Right lobe of liver (tissue), 4 donors: Measurements from ENCODE around the gene EEF2.

Source experiments
- CTCF ChIP-seq, 4 donors: fragments of 200-600 bp in 3 of 4; fragments of 450-650 bp in 1 of 4; IDR thresholded peaks; one replicate each; pipeline versions ENCODE4 v1.5.1 to v1.8.0; 2016 to 2022; ENCODE audit warnings: antibody characterized with exemption in 4 of 4, mild to moderate bottlenecking in 2 of 4
- POLR2A ChIP-seq: fragments of 450-650 bp; IDR thresholded peaks from one replicate; pipeline ENCODE4 v1.6.1; 2017; ENCODE audit warnings: antibody characterized with exemption, mild to moderate bottlenecking
- donor health status: DM: no; HTN: no; CAD: no.
- donor health status: DM: no; HTN: no; CAD: no.
- donor health status: DM: no; HTN: yes; CAD: no.

DNA sequence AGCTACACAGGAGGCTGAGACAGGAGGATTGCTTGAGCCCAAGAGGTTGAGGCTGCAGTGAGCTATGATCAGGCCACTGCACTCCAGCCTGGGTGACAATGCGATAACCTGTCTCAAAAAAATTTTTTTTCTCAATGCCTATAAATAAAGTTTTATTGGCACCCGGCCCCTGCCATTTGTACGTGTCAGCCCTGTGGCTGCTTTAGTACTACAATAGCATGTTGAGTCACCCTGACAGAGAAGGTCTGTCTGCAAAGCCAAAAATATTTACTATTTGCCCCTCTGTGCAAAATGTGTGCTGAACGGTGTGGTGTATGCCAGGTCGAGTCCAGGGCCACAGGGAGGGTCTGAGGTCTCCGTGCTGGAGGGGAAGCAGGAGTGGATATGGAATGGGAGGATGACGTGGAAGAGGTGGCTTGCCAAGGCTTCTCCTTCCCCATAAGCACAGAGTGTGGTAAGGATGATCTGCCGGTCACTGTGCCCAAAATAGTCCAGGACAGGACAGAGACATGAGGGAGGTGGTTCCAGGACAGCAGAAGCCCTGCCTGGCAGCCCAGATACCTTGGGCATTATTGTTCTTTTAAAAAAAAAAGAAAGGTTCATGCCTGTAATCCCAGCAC, 42.4 kb downstream of the EEF2 start:
- TF ChIP-seq POLR2A (no peak), CTCF (IDR thresholded peaks at IDR 0.05) (no peak)
